Effector memory CD4-positive, alpha-beta T cell (primary cell): ENCODE measurements around the gene MOB2.
"Not testable (repeated sequence)": the region's sequence is repeated elsewhere in the genome, so short reads cannot be mapped to it uniquely, and the experiment has no call there.

ENCODE experiments used
- DNase-seq, 3 donors: peaks; one replicate each; pipeline ENCODE4 v3.0.0-alpha.2; 2020
- H3K27ac ChIP-seq: 2 replicates; pipeline ENCODE4 v1.7.0; 2013; ENCODE audit warnings: mild to moderate bottlenecking, low read length, moderate library complexity; ENCODE audit not compliant: insufficient read depth, poor library complexity, severe bottlenecking
- H3K27me3 ChIP-seq: replicated peaks from 2 replicates; pipeline ENCODE4 v1.7.0; 2013; ENCODE audit warnings: mild to moderate bottlenecking, low read length; ENCODE audit not compliant: insufficient read depth, control insufficient read depth, poor library complexity, severe bottlenecking
- H3K36me3 ChIP-seq: 2 replicates; pipeline ENCODE4 v1.7.0; 2013; ENCODE audit warnings: mild to moderate bottlenecking, low read length, moderate library complexity; ENCODE audit not compliant: control insufficient read depth, insufficient read depth
- H3K4me1 ChIP-seq: 2 replicates; pipeline ENCODE4 v1.7.0; 2013; ENCODE audit warnings: low read length, mild to moderate bottlenecking; ENCODE audit not compliant: control insufficient read depth, insufficient read depth, poor library complexity, severe bottlenecking
- H3K4me3 ChIP-seq: 2 replicates; pipeline ENCODE4 v1.7.0; 2013; ENCODE audit warnings: low read length, low read depth, mild to moderate bottlenecking; ENCODE audit not compliant: insufficient read depth, poor library complexity, severe bottlenecking
- H3K9me3 ChIP-seq: 2 replicates; pipeline ENCODE4 v1.7.0; 2013; ENCODE audit warnings: mild to moderate bottlenecking, low read length, moderate library complexity; ENCODE audit not compliant: control insufficient read depth

Gene MOB2

GRCh38 chr11:1512531-1513258 is 26.1 kb upstream of the MOB2 start:
- not testable (repeated sequence) for H3K27me3 ChIP-seq, DNase-seq, H3K36me3 ChIP-seq, H3K27ac ChIP-seq, H3K9me3 ChIP-seq, H3K4me3 ChIP-seq
- H3K4me1 ChIP-seq: peaks cover 24% of the 10 kb centered on the region

- H3K36me3 ChIP-seq: no peaks in the 10 kb centered on the region
- H3K9me3 ChIP-seq: no peaks in the 10 kb centered on the region
- peaks cover 19% of the 10 kb centered on the region for H3K4me1 ChIP-seq
- H3K27me3 ChIP-seq: no peaks in the 10 kb centered on the region
- no peak overlapping the region for H3K4me3 ChIP-seq
- no peak for DNase-seq
- no peak overlapping the region for H3K27ac ChIP-seq
Observed at GRCh38 chr11:1511937-1512496, 25.4 kb upstream of the MOB2 start.

DNA sequence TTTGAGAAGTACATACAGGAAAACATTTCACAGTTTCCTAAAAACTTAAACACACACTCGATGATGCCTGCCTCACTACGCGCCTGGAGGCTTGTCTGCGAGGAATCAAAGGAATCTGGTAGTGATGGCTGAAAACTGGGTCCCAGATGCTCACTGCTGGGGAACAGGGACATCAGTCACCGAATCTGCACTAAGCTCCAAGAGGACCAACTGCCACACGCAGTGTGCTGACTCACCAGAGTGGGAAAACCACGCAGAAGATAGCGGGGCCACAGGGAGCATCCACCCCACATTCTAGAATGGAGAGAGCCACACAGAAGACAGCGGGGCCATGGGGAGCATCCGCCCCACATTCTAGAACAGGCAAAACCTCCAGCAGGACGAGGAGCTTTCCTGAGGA is 24.3 kb upstream of the MOB2 start:
- H3K4me3 ChIP-seq: no peak overlapping the region
- H3K27ac ChIP-seq: no peak overlapping the region
- DNase-seq: no peak
- no peaks in the 10 kb centered on the region for H3K9me3 ChIP-seq
- no peaks in the 10 kb centered on the region for H3K27me3 ChIP-seq
- H3K36me3 ChIP-seq: no peaks in the 10 kb centered on the region
- H3K4me1 ChIP-seq: peaks cover 13% of the 10 kb centered on the region

DNA sequence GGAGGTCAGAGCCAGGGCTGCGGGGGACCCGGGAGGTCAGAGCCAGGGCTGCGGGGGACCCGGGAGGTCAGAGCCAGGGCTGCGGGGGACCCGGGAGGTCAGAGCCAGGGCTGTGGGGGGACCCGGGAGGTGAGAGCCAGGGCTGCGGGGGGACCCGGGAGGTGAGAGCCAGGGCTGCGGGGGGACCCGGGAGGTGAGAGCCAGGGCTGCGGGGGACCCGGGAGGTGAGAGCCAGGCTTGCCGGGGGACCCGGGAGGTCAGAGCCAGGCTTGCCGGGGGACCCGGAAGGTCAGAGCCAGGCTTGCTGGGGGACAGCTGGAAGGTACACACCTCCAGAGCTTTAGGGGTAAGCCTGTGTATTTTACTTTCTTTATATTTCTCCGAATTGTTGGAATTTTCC is 23.8 kb upstream of the MOB2 start:
- not testable (repeated sequence) for DNase-seq, H3K36me3 ChIP-seq, H3K4me3 ChIP-seq, H3K27ac ChIP-seq, H3K27me3 ChIP-seq, H3K4me1 ChIP-seq, H3K9me3 ChIP-seq

GRCh38 chr11:1509626-1510255 is 23.2 kb upstream of the MOB2 start:
- no peak for DNase-seq
- Histone ChIP-seq H3K27ac (no peak overlapping the region), H3K27me3 (no peaks in the 10 kb centered on the region), H3K4me1 (peaks cover 7% of the 10 kb centered on the region), H3K4me3 (no peak overlapping the region), H3K36me3 (no peaks in the 10 kb centered on the region), H3K9me3 (no peaks in the 10 kb centered on the region)

DNA sequence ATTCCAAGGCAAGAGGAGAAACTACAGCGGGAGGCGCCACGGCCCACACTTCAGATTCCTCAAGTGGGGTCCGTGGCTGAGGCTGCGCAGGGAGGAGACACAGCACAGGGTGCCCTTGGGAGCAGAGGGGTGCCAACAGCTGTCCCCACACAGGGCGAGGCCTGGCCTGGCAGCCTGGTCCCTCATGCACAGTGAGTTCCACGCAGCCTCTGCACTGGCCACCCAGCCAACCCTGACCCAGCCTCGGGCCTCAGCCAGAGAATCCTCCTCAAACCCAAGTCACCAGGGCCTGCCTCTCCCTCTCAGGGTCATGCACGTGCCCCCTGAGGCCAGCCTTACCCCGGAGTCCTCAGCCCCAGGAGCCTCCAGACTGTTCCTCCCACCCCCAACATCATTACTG is 22.4 kb upstream of the MOB2 start:
- no peak overlapping the region for H3K4me3 ChIP-seq
- H3K27me3 ChIP-seq: no peaks in the 10 kb centered on the region
- H3K9me3 ChIP-seq: no peaks in the 10 kb centered on the region
- H3K27ac ChIP-seq: no peak overlapping the region
- no peaks in the 10 kb centered on the region for H3K36me3 ChIP-seq
- no peak for DNase-seq
- H3K4me1 ChIP-seq: peaks cover 7% of the 10 kb centered on the region

- DNase-seq: no peak
- H3K4me1 ChIP-seq: peaks cover 7% of the 10 kb centered on the region
- no peak overlapping the region for H3K4me3 ChIP-seq
- H3K27ac ChIP-seq: no peak overlapping the region
- H3K9me3 ChIP-seq: no peaks in the 10 kb centered on the region
- H3K27me3 ChIP-seq: no peaks in the 10 kb centered on the region
- no peaks in the 10 kb centered on the region for H3K36me3 ChIP-seq
Observed at GRCh38 chr11:1508491-1508891, 21.9 kb upstream of the MOB2 start.

- Histone ChIP-seq H3K27me3 (no peaks in the 10 kb centered on the region), H3K27ac (no peak overlapping the region), H3K36me3 (no peaks in the 10 kb centered on the region), H3K9me3 (no peaks in the 10 kb centered on the region), H3K4me1 (peaks cover 7% of the 10 kb centered on the region), H3K4me3 (no peak overlapping the region)
- DNase-seq: no peak
Observed at GRCh38 chr11:1507381-1508140, 21.0 kb upstream of the MOB2 start.

GRCh38 chr11:1506981-1507380 is 20.4 kb upstream of the MOB2 start:
- Histone ChIP-seq H3K27ac (no peak overlapping the region), H3K9me3 (no peaks in the 10 kb centered on the region), H3K27me3 (no peaks in the 10 kb centered on the region), H3K4me3 (no peak overlapping the region), H3K36me3 (peaks cover 2% of the 10 kb centered on the region), H3K4me1 (peaks cover 7% of the 10 kb centered on the region)
- DNase-seq: no peak

- Histone ChIP-seq H3K36me3 (peaks cover 14% of the 10 kb centered on the region), H3K27ac (no peak overlapping the region), H3K27me3 (no peaks in the 10 kb centered on the region), H3K4me3 (no peak overlapping the region), H3K9me3 (no peaks in the 10 kb centered on the region), H3K4me1 (peaks cover 7% of the 10 kb centered on the region)
- DNase-seq: no peak
Observed at GRCh38 chr11:1505480-1505879, 18.9 kb upstream of the MOB2 start.
